ENCODE results near the gene CABLES2. TPM values are rescaled to one million over a fixed set of nuclear protein-coding genes. Genes with fewer than 3 reads are reported as not detected.

The CABLES2 gene
- total RNA-seq, 1 experiment from 2014 or later: 8.9 TPM

GRCh38 chr20:62413025-62413570 lies 6.0 kb upstream of the CABLES2 start (continued):
- TF ChIP-seq CBX3 (IDR thresholded peaks at IDR 0.05; ENCODE audit: low read depth): no peak
- no peak for TF ChIP-seq JUND (IDR thresholded peaks at IDR 0.05)
- TF ChIP-seq YY1 (IDR thresholded peaks at IDR 0.05; ENCODE audit: extremely low read depth, insufficient replicate concordance, low read depth, low read length): no peak
- no peak for TF ChIP-seq FOSL1 (IDR thresholded peaks at IDR 0.05; ENCODE audit: low read depth)
- no peak for TF ChIP-seq EGR1 (IDR thresholded peaks at IDR 0.05; ENCODE audit: low read depth)
- no peak for TF ChIP-seq ELF1 (IDR thresholded peaks at IDR 0.05; ENCODE audit: borderline replicate concordance, low read depth)
- TF ChIP-seq MAX (IDR thresholded peaks at IDR 0.05): no peak
- TF ChIP-seq POLR2AphosphoS5 (IDR thresholded peaks at IDR 0.05; ENCODE audit: low read depth, low read length): no peak
- no peak for TF ChIP-seq SIN3A (IDR thresholded peaks at IDR 0.05; ENCODE audit: low read depth)
- TF ChIP-seq RAD21 (IDR thresholded peaks at IDR 0.05; ENCODE audit: low read depth): no peak
- TF ChIP-seq, protein P1, sequence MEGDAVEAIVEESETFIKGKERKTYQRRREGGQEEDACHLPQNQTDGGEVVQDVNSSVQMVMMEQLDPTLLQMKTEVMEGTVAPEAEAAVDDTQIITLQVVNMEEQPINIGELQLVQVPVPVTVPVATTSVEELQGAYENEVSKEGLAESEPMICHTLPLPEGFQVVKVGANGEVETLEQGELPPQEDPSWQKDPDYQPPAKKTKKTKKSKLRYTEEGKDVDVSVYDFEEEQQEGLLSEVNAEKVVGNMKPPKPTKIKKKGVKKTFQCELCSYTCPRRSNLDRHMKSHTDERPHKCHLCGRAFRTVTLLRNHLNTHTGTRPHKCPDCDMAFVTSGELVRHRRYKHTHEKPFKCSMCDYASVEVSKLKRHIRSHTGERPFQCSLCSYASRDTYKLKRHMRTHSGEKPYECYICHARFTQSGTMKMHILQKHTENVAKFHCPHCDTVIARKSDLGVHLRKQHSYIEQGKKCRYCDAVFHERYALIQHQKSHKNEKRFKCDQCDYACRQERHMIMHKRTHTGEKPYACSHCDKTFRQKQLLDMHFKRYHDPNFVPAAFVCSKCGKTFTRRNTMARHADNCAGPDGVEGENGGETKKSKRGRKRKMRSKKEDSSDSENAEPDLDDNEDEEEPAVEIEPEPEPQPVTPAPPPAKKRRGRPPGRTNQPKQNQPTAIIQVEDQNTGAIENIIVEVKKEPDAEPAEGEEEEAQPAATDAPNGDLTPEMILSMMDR (IDR thresholded peaks at IDR 0.05 in 2 of 3, conservative IDR thresholded peaks at IDR 0.05 in 1 of 3; ENCODE audit: borderline replicate concordance in 1 of 3, insufficient read depth in 1 of 3, low read depth in 2 of 3, low read length in 2 of 3): no peak
- TF ChIP-seq ZFX (IDR thresholded peaks at IDR 0.05): no peak
- TF ChIP-seq EZH2phosphoT487 (IDR thresholded peaks at IDR 0.05; ENCODE audit: borderline replicate concordance): no peak

DNA sequence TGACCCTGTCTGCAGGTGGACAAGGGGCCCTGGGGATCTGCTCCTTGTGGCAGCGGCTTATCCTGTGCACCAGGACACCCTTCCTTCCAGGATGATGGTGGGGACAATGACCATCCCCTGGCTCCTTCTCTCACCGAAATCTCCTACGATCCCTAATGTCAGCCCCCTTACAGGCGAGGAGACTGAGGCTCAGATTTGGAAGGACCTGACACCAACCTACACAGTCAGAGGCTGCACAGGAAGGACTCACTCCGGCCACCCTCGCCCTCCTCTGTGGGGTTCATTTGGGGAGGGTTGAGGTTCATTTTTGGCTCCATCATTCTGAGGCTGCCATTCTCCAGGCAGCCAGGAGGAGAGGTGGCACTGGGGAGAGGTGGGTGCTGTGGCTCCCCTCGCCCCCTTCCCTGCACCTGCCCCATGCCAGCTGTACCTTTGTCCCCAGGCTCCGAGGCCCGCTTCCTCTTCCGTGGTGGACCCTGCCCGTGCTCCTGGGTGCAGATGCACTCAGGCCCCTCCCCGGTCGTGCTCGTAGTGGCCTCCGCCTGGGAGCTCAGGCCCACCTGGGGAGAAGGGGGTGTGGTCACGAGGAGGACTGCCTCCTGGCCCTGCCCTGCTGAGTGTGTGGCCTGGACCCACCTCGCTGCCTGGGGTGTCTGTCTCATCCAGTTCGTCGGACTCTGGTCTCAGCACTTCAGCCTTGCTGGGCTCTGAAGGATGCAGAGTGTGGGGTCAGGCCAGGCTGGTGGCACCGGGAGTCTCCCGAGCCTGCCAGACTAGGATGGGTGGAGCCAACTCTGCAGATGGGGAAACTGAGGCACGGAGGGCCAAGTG lies 5.3 kb upstream of the CABLES2 start:
- ChIA-PET CTCF (no interaction called here), RAD21 (ENCODE audit: low non-redundant PET in 1 of 2, low total read pairs in 2 of 2, uncharacterized antibody in 2 of 2, unreplicated experiment in 2 of 2) (no interaction called here), POLR2A (no interaction called here)
- DNase-seq (ENCODE audit: low read depth, low spot score) (no peak), ATAC-seq (no peak)
- Histone ChIP-seq H3K27me3 (ENCODE audit: insufficient read depth, low read length) (no peaks in the 10 kb centered on the region), H3K9me3 (ENCODE audit: control insufficient read depth in 1 of 2, insufficient read depth in 1 of 2, low read depth in 1 of 2, low read length in 2 of 2) (no peaks in the 10 kb centered on the region), H3K27ac (ENCODE audit: low read depth, low read length) (no peak overlapping the region), H2AFZ (ENCODE audit: low read depth, low read length, poor library complexity, severe bottlenecking) (no peak overlapping the region), H3K4me2 (ENCODE audit: low read length) (no peak overlapping the region), H3K4me3 (replicated peaks in 1 of 2; ENCODE audit: low read depth in 1 of 2, low read length in 2 of 2) (no peak overlapping the region), H3K36me3 (ENCODE audit: control insufficient read depth in 1 of 2, insufficient read depth in 2 of 2, low read length in 2 of 2) (no peaks in the 10 kb centered on the region), H3K4me1 (ENCODE audit: control insufficient read depth in 1 of 2, insufficient read depth in 2 of 2, low read length in 2 of 2) (peaks cover 21 to 24% of the 10 kb centered on the region in 2 experiments), H4K20me1 (ENCODE audit: insufficient read depth) (no peaks in the 10 kb centered on the region), H3K9ac (ENCODE audit: low read length) (no peak overlapping the region), H3K9me2 (ENCODE audit: insufficient read depth) (no peaks in the 10 kb centered on the region), H3K79me2 (ENCODE audit: insufficient read depth, low read length) (no peaks in the 10 kb centered on the region)
- intact Hi-C loops (cut with micrococcal nuclease): no loop called here
- TF ChIP-seq ELF1 (IDR thresholded peaks at IDR 0.05; ENCODE audit: borderline replicate concordance, low read depth) (no peak), SRF (IDR thresholded peaks at IDR 0.05; ENCODE audit: low read depth) (no peak), TCF7L2 (IDR thresholded peaks at IDR 0.05; ENCODE audit: borderline replicate concordance, extremely low read depth, insufficient read depth, insufficient read length) (no peak), SP1 (IDR thresholded peaks at IDR 0.05; ENCODE audit: low read depth) (no peak), ZFX (IDR thresholded peaks at IDR 0.05) (no peak), ZNF274 (IDR thresholded peaks at IDR 0.05; ENCODE audit: low read depth, low read length) (no peak), ATF3 (IDR thresholded peaks at IDR 0.05) (no peak), SIN3A (IDR thresholded peaks at IDR 0.05; ENCODE audit: low read depth) (no peak)
- TF ChIP-seq, protein P1 (IDR thresholded peaks at IDR 0.05 in 2 of 3, conservative IDR thresholded peaks at IDR 0.05 in 1 of 3; ENCODE audit: borderline replicate concordance in 1 of 3, insufficient read depth in 1 of 3, low read depth in 2 of 3, low read length in 2 of 3): no peak
- BruUV-seq (replicated peaks): no TSS peak
